RPMI8226 (cell line): ENCODE results near the gene CNTRL.

Source experiments
- DNase-seq: peaks from one replicate; pipeline ENCODE4 v3.0.0-alpha.2; 2015

The CNTRL gene

DNA sequence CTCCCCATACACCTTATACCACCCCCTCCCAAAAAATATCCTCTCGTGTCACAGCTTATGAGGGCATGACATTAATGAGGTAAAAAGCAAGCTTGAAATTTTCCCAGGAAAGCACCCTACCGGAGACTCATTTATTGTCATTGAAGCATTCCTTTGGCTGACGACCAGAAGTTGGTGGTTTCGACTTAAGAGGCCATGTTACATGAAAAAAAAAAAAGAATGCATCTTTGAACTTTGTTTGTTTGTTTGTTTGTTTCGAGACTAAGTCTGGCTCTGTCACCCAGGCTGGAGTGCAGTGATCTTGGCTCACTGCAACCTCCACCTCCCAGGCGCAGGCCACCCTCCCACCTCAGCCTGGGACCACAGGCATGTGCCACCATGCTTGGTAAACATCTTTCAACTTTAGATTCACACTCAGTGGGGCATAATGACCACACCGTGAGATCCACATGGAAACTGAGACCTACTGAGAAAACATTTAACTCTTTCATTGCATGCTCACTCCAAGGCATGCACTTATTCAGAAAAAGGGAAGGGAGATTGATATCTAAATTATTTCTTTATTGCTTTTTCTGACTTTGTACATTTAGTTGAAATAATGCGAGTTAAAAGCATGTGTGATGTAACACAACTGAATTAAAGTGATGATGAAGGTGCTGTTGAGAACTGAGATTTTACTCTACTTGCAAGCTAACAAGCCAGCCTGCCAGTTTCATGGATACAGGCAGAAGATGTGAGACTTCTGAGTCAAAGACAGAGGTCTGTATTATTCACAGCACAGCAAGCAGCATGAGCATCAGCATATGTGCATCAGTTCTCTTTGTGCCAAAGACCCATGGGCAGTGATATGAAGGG, 132.0 kb downstream of the CNTRL start:
- DNase-seq: no peak

DNA sequence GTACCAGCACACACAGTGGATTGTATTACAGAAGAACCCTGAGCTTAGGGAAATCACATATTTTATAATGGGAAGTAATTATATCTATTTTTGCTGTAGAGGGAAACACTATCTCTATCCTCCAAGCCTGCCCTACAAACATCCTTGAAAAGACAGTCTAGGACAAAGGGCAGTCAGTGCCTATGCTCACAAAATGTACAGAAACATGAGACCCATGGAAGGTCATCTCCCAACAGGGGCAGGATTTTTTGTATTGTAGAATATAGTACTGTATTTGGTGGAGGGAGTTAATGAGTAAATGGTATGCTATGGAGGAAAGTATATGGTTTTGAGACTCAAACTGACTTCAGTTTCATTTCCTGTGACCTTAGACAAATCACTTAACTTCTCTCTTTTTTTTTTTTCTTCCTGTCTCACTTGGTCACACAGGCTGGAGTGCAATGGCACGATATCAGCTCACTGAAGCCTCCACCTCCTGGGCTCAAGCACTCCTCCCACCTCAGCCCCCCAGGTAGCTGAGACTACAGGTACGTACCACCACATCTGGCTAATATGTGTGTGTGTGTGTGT, 132.7 kb downstream of the CNTRL start:
- DNase-seq: peak; percentile 27

DNA sequence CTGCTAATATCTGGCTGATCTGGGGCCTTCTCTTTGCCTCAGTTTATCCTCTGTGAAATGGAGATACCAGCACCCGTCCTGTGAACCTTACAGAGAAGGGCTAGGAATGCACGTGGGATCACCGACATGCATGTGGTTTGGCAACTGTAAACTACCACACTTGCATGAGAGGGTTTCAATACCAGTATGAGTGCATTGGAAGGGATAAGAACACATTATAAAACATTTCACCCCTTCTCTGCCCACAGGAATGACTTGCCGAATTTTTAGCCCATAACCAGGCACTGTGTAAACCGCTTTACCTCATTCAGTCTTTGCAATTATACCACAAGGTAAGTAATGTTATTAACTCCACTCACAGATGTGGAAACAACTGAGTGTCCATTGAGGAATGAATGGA, 135.8 kb downstream of the CNTRL start:
- no peak for DNase-seq

DNA sequence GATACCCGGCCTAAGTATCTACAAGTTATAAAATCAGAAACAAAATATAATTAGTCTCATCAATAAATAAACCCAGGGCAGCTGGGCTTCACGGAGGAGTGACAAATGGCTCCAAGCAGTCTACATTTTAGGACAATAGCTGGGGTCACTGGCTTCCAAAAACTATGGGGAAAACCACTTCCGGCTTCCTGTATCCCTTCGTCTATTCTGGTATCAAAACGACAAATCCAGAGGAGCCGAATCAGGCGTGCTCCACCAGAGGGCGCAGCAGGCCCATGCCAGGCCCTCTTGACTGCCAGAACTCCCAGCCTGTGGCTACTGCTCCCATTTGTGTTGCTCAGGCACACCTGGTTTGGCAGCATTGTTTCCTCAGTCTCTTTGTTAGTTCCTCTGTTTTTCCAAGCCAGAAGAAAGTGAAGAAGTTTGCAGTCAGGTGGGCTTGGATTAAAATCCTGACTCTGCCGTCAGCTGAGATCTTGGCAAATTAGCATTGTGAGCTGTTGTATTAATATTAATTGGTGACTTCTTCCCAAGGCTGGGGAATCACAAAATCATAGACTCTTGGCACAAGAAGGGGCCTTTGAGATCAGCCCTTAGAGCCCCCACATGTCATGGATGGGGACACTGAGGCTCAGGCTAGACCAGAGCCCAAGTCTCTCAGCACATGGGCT, 138.5 kb downstream of the CNTRL start:
- peak; percentile 85 for DNase-seq

DNA sequence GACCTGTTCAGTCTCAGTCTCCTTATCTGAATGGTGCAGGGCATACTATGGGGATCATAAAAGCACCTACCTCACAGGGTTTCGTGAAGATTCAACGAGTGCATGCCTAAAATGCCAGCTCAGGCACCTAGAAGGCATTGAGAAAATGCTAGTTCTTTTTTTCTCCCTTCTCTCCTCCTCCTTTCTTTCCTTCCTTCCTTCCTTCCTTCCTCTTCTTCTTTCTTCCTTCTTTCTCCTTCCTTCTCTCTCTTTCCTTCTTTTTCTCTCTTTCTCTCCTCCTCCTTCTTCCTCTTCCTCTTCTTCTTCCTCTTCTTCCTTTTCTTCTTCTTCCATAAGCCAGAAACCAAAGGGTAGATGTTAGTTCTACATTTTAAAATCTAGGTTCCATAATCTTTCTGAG, 139.2 kb downstream of the CNTRL start:
- no peak for DNase-seq

DNA sequence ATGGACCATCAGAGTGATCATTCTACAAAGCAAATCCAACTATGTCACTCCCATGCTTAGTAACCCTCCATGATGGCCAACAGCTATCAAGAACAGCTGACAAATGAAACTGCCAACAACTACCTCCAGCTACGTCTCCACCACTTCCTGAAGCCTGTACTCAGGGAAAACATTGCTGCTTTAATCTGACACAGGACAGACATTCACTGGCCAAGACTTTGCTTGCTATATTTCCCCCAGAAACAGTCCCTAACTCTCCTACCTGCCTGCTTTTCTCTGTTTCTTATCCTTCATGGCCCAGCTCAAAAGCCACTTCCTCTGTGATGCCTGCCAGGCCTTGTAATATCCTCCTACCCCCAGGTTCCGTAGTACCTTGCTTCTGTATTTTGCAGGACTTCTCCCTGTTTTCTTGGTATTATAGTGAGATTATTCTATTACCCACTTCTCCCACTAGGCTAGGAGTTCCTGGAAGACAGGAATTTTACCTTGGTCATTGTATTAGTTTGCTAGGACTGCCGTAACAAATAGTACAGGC, 141.6 kb downstream of the CNTRL start:
- DNase-seq: no peak

DNA sequence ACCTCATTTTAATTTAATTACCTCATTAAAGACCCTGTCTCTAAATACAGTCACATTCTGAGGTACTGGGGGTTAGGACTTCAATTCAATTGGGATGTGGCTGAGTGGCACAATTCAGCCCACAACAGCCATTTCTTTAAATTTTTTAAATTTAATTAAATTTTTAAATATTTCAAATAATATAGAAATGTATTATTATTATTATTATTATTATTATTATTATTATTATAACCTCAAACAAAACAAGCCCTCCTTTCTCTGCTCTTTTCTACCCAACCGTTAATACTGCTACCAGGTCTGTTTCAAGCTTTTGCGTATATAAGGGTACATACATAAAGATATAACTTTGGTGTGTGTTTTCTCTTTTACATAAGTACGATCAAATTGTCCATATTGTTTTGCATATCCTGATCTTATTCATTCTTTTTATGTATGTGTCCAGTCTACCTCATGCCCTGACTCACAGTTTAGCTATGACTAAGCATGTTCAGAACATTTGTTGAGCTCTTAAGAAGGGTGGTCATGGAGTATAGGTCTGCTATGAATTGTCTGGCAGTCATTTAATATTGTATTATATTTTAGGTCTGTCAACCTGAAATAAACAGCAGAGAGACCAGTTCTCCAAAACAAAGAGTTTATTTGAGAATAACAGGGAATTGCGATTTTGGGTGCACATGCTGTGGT, 143.0 kb downstream of the CNTRL start:
- DNase-seq: no peak

DNA sequence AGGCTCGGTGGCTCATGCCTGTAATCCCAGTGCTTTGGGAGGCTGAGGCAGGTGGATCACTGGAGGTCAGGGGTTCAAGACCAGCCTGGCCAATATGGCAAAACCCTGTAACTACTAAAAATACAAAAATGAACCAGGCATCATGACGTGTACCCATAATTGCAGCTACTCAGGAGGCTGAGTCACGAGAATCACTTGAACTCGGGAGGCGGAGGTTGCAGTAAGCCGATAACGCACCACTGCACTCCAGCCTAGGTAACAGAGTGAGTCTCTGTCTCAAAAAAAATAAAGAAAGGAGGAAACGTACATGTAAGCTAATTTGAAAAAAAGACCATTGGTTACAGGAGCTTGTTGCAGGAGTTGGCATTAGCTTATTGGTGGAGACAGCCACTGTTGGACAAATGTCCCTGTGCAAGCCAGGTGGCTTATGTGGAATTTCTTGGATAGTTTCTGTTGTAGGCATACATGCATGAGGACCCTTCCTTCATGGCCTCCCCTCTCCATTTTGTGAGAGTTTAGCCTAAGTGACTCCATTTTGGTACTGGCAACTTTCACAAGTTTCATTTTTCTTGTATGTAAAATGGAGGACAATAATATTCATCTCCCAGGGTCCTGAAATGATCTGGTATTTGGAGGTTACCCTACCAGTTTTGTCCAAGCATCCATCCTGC, 143.7 kb downstream of the CNTRL start:
- DNase-seq: no peak

DNA sequence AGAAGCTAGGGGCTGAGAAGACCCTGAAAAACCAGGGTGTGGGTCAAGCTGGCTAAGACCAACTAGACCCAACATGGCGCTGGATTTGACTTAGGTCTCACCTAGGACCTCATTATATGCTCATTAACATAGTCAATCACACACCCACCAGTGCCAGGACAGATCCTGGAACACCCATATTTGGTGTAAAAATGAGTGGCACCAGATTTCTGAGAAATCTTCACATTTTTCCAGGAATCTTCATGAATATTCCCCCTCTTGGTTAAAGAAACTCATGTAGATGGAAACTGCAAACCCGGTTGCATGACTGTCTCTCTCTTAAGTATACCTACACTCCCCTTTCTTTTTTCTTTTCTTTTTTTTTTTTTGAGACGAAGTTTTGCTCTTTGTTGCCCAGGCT, 144.8 kb downstream of the CNTRL start:
- no peak for DNase-seq

DNA sequence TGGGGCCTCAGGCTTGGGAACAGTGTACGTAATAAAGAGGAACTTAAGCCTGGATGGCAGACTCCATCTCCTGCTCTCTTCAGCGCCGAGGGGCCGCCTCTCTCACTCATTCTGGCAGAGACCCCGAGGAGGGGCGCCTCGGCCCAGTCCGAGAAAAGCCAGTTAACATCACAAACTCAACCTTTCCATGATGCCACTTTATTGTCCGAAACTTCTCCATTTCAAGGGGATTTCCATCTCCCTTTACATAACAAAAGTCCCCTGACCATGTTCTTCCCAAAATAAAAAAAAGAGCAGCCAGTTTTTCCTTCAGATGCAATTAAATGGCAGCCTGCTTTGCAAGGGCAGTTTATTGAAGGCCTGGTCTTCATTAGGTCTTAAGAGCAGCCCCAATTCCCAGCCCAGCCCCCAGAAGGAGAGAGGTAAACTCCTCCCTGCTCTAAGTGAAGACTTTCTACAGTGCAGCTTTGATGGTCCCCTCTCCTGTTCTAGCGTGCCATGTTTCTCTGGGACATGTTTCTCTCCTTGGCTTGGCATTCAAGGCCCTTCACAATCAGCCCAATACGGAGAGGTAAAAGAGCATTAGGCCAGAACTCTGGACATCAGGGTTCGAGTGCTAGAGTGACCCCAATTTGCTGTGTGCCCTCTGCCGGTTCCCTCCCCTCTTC, 146.4 kb downstream of the CNTRL start:
- DNase-seq: no peak

DNA sequence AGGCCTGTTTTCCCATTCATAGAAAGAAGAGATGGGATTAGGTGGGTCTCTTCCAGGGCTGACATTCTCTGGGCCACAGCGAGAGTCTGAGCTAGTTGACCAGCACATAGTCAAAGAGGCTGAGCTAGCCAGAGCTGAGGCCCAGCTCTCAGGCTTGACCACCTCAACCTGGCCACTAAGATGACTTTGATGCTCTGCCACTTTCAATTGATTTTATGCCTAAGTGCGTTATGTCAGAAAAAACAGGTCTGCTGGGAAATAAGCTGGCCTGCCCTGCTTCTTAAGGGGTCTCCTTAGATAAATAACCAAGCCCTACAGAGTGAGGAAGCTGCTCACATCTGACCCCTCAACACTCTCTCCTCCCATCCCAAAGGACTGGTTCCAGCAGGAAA, 146.9 kb downstream of the CNTRL start:
- no peak for DNase-seq

DNA sequence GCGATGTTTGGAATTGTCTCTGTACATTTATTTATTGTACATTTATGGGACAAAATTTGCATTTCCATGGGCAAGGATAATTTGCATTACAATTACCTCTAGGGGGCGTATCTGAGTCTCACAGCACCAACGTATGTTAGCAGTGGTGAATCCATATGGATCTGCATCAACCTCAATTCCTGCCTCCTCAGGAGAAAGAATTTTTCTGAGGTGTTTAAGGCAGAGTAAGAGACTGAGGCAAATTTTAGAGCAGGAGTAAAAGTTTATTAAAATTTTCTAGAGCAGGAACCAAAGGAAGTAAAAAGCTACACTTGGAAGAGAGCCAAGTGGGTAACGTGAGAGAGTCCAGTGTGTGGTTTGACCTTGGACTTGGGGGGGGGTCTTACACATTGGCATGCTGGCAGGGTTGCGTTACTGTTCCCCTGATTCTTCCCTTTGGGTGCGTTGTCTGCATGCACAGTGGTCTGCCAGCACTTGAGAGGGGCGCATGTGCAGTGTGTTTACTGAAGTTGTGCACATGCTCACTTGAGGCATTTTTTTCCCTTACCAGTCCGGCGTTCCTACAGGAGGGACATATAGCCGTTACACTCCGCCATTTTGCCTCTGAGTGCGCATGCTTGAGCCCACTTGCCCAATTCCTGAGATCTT, 147.9 kb downstream of the CNTRL start:
- peak; percentile 60 for DNase-seq

DNA sequence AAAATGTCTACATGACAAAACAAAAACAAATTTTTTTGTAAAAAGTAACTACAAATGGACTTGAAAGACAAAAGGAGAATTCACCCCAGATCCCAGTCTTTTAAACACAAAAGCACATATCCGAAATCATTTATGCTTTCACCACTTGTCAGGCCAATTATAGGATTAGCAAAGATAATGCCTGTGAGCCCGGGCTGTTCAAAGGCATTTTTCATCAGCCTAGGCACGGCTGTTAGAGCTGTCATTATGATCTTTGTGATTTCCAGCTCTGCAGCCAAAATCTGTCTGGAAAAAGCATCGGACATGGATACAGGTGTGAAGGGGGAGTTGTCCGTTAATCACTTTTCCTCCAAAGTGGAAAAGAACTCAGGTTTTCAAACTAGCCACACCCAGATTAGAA, 150.5 kb downstream of the CNTRL start:
- DNase-seq: no peak

DNA sequence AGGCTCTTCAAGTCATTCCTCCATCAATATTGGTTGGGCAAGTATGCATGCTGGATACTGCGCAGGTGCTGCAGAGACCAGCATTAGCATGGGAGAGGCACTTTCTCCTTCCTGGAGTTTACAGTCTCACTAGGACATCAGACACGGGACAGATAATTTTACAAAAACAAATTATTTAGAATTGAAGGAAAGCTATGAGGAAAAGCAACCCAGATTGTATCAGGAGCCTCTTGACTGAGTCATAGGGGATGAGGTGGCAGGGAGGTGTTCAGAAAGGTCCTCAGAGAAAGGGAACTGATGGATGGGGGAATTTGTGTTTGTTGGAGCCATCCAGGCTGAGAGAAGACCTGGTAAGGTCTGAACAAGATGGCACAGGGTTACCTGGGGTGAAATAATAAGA, 151.4 kb downstream of the CNTRL start:
- no peak for DNase-seq
